Activated CD8-positive, alpha-beta memory T cell treated with anti-CD3 and anti-CD28 coated beads for 36 hours (primary cell): ENCODE data around the gene PCDH1. TPM values are rescaled to one million over a fixed set of nuclear protein-coding genes. Genes with fewer than 3 reads are reported as not detected.

Experiments used
- CTCF ChIA-PET: fragments of 350-600 bp; sonication (Branson Sonifier 250); formaldehyde crosslinking; loops from one replicate; lab custom pipeline; 2021; ENCODE audit warnings: antibody characterized with exemption; lab: Charles Lee
- POLR2A ChIA-PET: fragments of 350-600 bp; sonication (Branson Sonifier 250); formaldehyde crosslinking; loops from one replicate; lab custom pipeline; 2021; ENCODE audit warnings: antibody characterized with exemption; lab: Charles Lee
- total RNA-seq, 2 experiments: library from RNA; stranded (reverse); gene quantifications; one replicate each; pipeline ENCODE4 v1.2.3, GENCODE V29; 2021

PCDH1 gene
- total RNA-seq, 2 experiments from 2014 or later: not detected

GRCh38 chr5:141906517-141906916 lies 28.3 kb upstream of the PCDH1 start:
- POLR2A ChIA-PET: no interaction called here

DNA sequence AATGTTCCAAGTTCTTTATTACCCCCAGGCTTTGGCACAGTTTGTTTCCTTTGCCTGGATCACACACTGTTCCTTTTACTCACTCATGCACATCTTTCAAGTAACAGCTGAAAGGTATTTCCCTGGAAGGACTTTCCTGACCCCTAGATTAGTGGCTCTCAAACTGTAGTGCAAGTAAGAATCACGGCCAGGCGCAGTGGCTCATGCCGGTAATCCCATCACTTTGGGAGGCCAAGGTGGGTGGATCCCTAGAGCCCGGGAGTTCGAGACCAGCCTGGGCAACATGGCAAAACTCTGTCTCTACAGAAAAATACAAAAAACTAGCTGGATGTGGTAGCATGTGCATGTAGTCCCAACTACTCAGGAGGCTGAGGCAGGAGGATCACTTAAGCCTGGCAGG lies 26.3 kb upstream of the PCDH1 start:
- POLR2A ChIA-PET: no interaction called here
- CTCF ChIA-PET: interaction anchor here (2.0 kb wide), 1 partner anchor 14 kb away, joined by 6 read pairs; no protein-coding TSS in a partner anchor

More at GRCh38 chr5:141906517-141906916, 28.3 kb upstream of the PCDH1 start:
- CTCF ChIA-PET: interaction anchor here (0.7 to 1.9 kb wide), 3 partner anchors 27 to 108 kb away, joined by 3 to 7 read pairs (median 3); partner anchors contain the start of gene PCDH1

DNA sequence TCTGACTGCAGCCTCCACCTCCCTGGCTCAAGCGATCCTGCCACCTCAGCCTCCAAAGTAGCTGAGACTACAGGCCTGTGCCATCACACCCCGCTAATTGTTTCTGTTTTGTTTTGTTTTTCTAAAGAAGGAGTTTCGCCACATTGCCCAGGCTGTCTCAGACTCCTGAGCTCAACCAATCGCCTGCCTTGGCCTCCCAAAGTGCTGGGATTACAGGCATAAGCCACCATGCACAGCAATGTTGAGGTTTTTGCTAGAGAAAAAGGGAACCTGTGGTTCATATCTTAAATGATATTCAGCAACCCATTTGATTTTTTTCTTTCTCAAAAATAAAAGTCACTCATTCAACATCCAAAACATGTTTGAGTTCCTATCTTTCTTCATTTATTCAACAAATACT lies 25.1 kb upstream of the PCDH1 start:
- ChIA-PET POLR2A (no interaction called here), CTCF (no interaction called here)

DNA sequence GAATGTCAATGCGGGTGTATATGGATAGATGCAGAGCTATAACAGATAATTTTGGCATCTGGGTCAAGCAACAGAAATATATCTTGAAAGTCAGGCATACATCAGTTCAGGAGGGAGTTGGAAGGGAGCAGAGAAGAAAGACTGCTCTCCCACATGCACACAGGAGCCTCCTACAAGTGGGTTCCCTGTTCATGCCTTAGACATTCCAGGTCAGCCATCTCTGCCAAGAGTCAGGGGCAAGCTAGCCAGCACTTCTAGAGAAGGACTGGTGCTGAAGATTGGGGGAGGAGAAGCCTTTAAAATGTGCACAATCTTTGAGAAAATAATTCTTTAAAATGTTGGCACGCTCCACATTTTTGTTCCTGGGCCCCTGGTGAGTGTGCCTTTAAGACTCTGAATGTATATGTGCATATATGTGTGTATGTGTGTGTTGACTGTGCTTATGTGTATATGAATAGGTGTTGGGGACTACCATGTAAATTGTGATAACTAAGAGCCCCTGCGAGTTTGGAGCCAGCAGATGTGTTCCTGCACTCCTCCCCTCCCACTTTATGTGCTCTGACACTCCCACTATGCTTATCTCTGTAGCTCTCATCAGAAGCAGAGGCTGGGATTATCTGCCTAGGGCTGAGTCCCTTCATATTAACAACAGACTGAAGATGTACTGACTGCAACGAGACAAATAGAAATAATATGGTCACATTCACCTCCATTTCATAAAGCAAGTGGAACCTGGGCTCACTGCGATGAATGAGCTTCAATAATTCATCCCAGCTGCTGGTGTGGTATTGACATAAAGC lies 24.0 kb upstream of the PCDH1 start:
- ChIA-PET POLR2A (no interaction called here), CTCF (no interaction called here)

DNA sequence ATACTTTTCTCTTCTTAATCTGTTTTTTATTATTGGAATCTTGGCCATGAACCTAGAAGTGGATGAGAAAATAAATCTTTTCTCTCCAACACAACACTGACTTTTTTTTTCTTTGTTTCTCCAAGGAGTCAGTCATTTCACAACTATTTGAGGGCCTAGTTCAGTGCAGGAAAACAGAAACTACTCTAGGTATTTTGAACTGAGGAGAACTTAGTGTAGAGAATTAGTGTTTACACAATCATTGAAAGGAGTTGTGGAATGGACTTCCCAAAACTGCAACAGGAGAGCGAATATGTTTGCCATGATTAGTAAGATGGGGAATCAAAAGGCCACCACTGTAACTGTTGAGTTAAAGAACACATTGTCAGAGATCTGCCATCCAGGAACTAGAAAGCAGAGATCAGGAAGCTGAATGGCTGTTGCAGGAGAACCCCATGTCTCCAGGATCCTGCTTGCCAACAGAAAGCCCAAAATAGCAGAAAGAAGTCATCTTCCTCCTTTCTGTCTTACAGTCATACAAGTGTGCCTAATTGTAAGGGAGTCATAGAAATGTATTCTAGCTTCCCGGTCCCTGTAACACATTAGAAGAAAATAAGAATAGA lies 20.3 kb upstream of the PCDH1 start:
- CTCF ChIA-PET: no interaction called here
- POLR2A ChIA-PET: no interaction called here

GRCh38 chr5:141897425-141897824 lies 19.2 kb upstream of the PCDH1 start:
- CTCF ChIA-PET: no interaction called here
- POLR2A ChIA-PET: no interaction called here

DNA sequence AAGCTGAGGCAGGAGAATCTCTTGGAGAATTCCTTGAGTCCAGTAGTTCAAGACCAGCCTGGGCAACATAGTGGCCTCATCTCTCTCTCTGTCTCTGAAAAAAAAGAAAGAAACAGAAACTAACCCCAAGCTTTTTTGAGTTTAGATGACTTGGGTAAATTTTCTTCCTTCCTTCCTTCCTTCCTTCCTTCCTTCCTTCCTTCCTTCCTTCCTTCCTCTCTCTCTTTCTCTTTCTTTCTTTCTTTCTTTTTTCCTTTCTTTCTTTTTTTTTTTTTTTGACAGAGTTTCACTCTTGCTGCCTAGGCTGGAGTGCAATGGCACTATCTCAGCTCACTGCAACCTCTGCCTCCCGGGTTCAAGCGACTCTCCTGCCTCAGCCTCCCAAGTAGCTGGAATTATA lies 12.2 kb upstream of the PCDH1 start:
- ChIA-PET POLR2A (interaction anchor here (0.6 to 0.7 kb wide), 2 partner anchors 41 to 134 kb away, joined by 3 to 5 read pairs; no protein-coding TSS in a partner anchor), CTCF (interaction anchor here (0.5 to 2.4 kb wide), 5 partner anchors 9 to 70 kb away, joined by 3 to 9 read pairs (median 4); no protein-coding TSS in a partner anchor)

GRCh38 chr5:141889282-141889871 lies 11.2 kb upstream of the PCDH1 start:
- POLR2A ChIA-PET: interaction anchor here (0.6 kb wide), 1 partner anchor 738 kb away, joined by 3 read pairs; no protein-coding TSS in a partner anchor
- CTCF ChIA-PET: interaction anchor here (1.1 to 2.4 kb wide), 4 partner anchors 8 to 71 kb away, joined by 3 to 9 read pairs (median 5); no protein-coding TSS in a partner anchor

DNA sequence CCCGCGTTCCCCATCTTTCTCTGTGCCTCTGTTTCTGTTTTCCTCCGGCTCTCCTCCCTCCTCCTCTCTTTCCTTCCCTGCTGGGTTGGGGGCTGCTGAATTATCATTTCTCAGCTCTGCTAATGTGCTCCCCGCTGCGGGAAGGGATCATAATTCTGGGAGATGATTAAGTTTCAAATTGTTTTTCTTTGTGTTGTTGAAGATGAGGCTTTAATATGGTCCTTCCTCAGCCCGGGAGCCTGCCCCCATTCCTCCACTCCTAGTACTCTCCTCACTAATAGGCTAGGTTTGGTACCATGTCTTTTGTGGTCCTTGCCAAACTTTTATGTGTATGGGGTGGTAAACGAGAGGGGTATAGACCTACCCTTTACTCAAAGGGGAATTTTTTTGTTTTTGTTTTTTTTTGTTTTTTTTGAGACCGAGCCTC lies 5.7 kb upstream of the PCDH1 start:
- CTCF ChIA-PET: interaction anchor here (2.4 to 9.1 kb wide), 3 partner anchors 77 to 191 kb away, joined by 6 to 127 read pairs (median 72); no protein-coding TSS in a partner anchor

GRCh38 chr5:141883184-141883891 lies 5.1 kb upstream of the PCDH1 start:
- CTCF ChIA-PET: interaction anchor here (2.4 to 9.1 kb wide), 3 partner anchors 77 to 190 kb away, joined by 6 to 127 read pairs (median 72); no protein-coding TSS in a partner anchor
- POLR2A ChIA-PET: no interaction called here

More for the DNA sequence above, 5.7 kb upstream of the PCDH1 start:
- POLR2A ChIA-PET: no interaction called here

DNA sequence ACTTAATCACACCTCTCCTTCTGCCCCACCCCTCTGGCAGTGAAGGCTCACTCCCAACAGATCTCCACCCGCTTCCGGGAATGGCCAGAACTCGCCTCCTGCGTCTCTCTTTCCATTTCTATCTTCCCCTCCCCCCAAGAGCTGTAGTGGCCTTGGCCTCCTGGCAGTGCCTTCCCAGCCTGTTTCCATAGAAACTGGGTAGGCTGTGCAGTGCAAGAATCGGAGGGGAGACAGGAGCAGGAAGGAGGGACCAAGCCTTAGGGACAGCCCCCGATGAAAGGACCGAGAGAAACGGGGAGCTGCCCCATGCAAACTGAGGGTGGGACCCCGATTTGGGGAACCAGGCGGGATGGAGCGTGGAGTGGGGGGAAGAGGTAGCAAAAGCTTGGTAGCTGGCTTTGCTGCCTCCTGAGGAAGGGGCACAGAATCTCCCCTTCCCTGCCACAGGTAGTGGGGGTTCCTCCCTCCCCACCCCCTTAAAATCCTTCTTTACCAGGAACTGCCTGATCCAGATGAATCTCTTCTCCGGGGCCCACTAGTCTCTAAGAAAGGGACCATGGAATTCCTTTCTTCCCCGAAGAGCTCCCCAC lies 4.5 kb upstream of the PCDH1 start:
- ChIA-PET POLR2A (no interaction called here), CTCF (interaction anchor here (2.4 to 9.1 kb wide), 3 partner anchors 78 to 190 kb away, joined by 6 to 127 read pairs (median 72); no protein-coding TSS in a partner anchor)

DNA sequence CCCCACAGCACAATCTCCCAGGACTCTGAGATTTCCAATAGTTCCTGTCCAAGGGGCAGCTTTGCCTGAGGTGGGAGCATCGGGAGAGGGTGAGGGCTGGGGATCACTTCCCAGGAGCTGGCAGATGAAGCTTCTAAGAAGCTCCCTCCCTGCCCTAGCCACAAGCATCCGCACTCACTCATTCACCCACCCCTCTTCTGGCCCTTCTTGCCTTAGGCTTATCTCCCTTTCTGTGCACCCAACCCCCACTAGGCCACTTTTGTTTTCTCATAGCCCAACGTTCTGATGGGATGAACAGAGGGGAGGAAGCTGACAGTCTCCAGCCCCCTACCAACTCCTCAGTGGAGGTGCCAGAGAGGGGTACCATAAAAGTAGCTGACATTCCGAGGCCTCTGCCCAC lies 3.7 kb upstream of the PCDH1 start:
- POLR2A ChIA-PET: no interaction called here
- CTCF ChIA-PET: interaction anchor here (1.2 to 9.1 kb wide), 4 partner anchors 8 to 189 kb away, joined by 4 to 127 read pairs (median 39); no protein-coding TSS in a partner anchor

- ChIA-PET CTCF (interaction anchor here (1.2 to 9.1 kb wide), 6 partner anchors 9 to 188 kb away, joined by 3 to 127 read pairs (median 16); no protein-coding TSS in a partner anchor), POLR2A (no interaction called here)
Observed at GRCh38 chr5:141880961-141881801, 3.0 kb upstream of the PCDH1 start.

- ChIA-PET CTCF (interaction anchor here (0.5 to 9.1 kb wide), 21 partner anchors 10 to 217 kb away, joined by 3 to 127 read pairs (median 4); partner anchors contain the start of gene DELE1), POLR2A (no interaction called here)
Observed at GRCh38 chr5:141879941-141880738, 1.9 kb upstream of the PCDH1 start.

DNA sequence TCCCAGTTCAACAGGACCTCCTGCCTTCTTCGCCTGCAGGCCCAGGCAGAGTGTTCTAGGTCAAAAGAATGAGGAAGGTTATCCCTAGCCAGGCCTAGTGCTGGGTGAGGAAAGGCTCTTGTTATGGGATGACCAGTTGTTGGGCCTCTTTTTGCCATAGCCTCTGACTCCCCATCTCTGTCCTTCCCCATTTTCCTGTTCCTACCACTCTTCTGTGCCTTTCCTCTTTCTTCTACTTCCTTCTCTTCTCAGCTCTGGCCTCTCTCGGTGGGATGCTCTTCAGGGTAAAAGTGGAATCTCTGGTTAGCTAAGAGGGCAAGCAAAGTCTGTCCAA lies 1.2 kb upstream of the PCDH1 start:
- CTCF ChIA-PET: interaction anchor here (0.5 to 9.1 kb wide), 41 partner anchors 10 to 256 kb away, joined by 3 to 127 read pairs (median 3); partner anchors contain the start of genes DELE1 and RNF14
- POLR2A ChIA-PET: no interaction called here

- CTCF ChIA-PET: interaction anchor here (0.6 to 9.1 kb wide), 42 partner anchors 10 to 256 kb away, joined by 3 to 127 read pairs (median 3); partner anchors contain the start of genes DELE1 and RNF14
- POLR2A ChIA-PET: interaction anchor here (0.6 to 2.0 kb wide), 4 partner anchors 29 to 196 kb away, joined by 3 to 10 read pairs (median 4); no protein-coding TSS in a partner anchor
Observed at GRCh38 chr5:141878711-141879425, 658 bp upstream of the PCDH1 start.
